HG03097 (cell line): ENCODE results near the gene GATAD2A.

Experiments
- ATAC-seq: cut with Tn5 transposase; IDR thresholded peaks from one replicate; pipeline ENCODE4 v1.9.1; 2021; ENCODE audit not compliant: unreplicated experiment, low FRiP score

GATAD2A gene

GRCh38 chr19:19558055-19558454 lies 152.6 kb downstream of the GATAD2A start:
- ATAC-seq, result no peak
